ENCODE data around the gene FER. TPM values are rescaled to one million over a fixed set of nuclear protein-coding genes. Genes with fewer than 3 reads are reported as not detected.

FER gene
- polyA plus RNA-seq, 1 experiment, result 19.0 TPM

GRCh38 chr5:109239456-109239855, 491.8 kb downstream of the FER start:
- no peak overlapping the region for H3K27ac ChIP-seq (ENCODE audit: low read depth, low read length)
- ChIA-PET CTCF (no interaction called here), POLR2A (no interaction called here)
- no peak for TF ChIP-seq CTCF (IDR thresholded peaks at IDR 0.05; ENCODE audit: low read depth, low read length)
- no peak overlapping the region for H3K4me3 ChIP-seq (ENCODE audit: low read depth, low read length)
- no peak for DNase-seq (ENCODE audit: low read depth, low spot score)
- peaks cover 5% of the 10 kb centered on the region for H3K9me3 ChIP-seq (ENCODE audit: control insufficient read depth, insufficient read depth, low read length)
- H3K27me3 ChIP-seq (ENCODE audit: control insufficient read depth, insufficient read depth, low read length), result no peaks in the 10 kb centered on the region

GRCh38 chr5:109242518-109242917, 494.8 kb downstream of the FER start:
- Histone ChIP-seq H3K9me3 (ENCODE audit: control insufficient read depth, insufficient read depth, low read length) (peaks cover 8% of the 10 kb centered on the region; the same call in 1 of the 2 replicates), H3K27ac (ENCODE audit: low read depth, low read length) (no peak overlapping the region), H3K4me3 (ENCODE audit: low read depth, low read length) (no peak overlapping the region), H3K27me3 (ENCODE audit: control insufficient read depth, insufficient read depth, low read length) (no peaks in the 10 kb centered on the region)
- DNase-seq (ENCODE audit: low read depth, low spot score), result no peak
- TF ChIP-seq CTCF (IDR thresholded peaks at IDR 0.05; ENCODE audit: low read depth, low read length), result no peak
- CTCF ChIA-PET, result no interaction called here
- POLR2A ChIA-PET, result no interaction called here

GRCh38 chr5:109246395-109246794, 498.7 kb downstream of the FER start:
- TF ChIP-seq CTCF (IDR thresholded peaks at IDR 0.05; ENCODE audit: low read depth, low read length), result no peak
- POLR2A ChIA-PET, result no interaction called here
- Histone ChIP-seq H3K4me3 (ENCODE audit: low read depth, low read length) (no peak overlapping the region), H3K27me3 (ENCODE audit: control insufficient read depth, insufficient read depth, low read length) (peaks cover 5% of the 10 kb centered on the region), H3K9me3 (ENCODE audit: control insufficient read depth, insufficient read depth, low read length) (peaks cover 8% of the 10 kb centered on the region; the same call in 1 of the 2 replicates), H3K27ac (ENCODE audit: low read depth, low read length) (no peak overlapping the region)
- no peak for DNase-seq (ENCODE audit: low read depth, low spot score)
- CTCF ChIA-PET, result no interaction called here

Small RNAs within 50 kb of the gene (small RNA-seq; reads per million reads assigned to genes)
- gene AC109481.1 (ENCODE audit: insufficient read length, low read depth) (not detected), gene RF00019 (ENCODE audit: insufficient read length, low read depth) (not detected), gene RNU6-47P (ENCODE audit: insufficient read length, low read depth) (not detected)

Measured in AG04450 (cell line).